CD4-positive, alpha-beta memory T cell (primary cell): Measurements from ENCODE around the gene SEPTIN11. TPM values are rescaled to one million over a fixed set of nuclear protein-coding genes. Genes with fewer than 3 reads are reported as not detected.
A peak's percentile ranks its signal among the peaks of the same experiment; 100 is the strongest.

Experiments used
- CTCF ChIA-PET: fragments of 350-600 bp; sonication (Branson Sonifier 250); formaldehyde crosslinking; loops from one replicate; lab custom pipeline; 2021; ENCODE audit warnings: inconsistent platforms; ENCODE audit not compliant: partially characterized antibody; lab: Charles Lee
- POLR2A ChIA-PET: fragments of 350-600 bp; sonication (Branson Sonifier 250); formaldehyde crosslinking; loops from one replicate; lab custom pipeline; 2021; ENCODE audit not compliant: partially characterized antibody; lab: Charles Lee
- DNase-seq, 5 donors: peaks; one replicate each; pipeline versions ENCODE4 v3.0.0 to v3.0.0-alpha.2; 2020 to 2022; ENCODE audit warnings: mixed read lengths in 1 of 5
- H3K27ac ChIP-seq: one replicate; pipeline ENCODE4 v1.7.0; 2013; ENCODE audit warnings: low read depth, low read length
- H3K27me3 ChIP-seq: 2 replicates; pipeline ENCODE4 v1.7.0; 2013; ENCODE audit warnings: mild to moderate bottlenecking, low read length, moderate library complexity; ENCODE audit not compliant: insufficient read depth
- H3K36me3 ChIP-seq: 2 replicates; pipeline ENCODE4 v1.7.0; 2013; ENCODE audit warnings: mild to moderate bottlenecking, low read length, moderate library complexity; ENCODE audit not compliant: insufficient read depth
- H3K4me1 ChIP-seq: 2 replicates; pipeline ENCODE4 v1.7.0; 2013; ENCODE audit warnings: mild to moderate bottlenecking, low read length, moderate library complexity; ENCODE audit not compliant: insufficient read depth
- H3K4me3 ChIP-seq, 2 donors: one replicate each; pipeline ENCODE4 v1.7.0; 2013; ENCODE audit warnings: low read length in 2 of 2, mild to moderate bottlenecking in 1 of 2
- H3K9me3 ChIP-seq, 2 donors: one replicate each; pipeline ENCODE4 v1.7.0; 2013; ENCODE audit warnings: low read length in 2 of 2, control low read depth in 1 of 2; ENCODE audit not compliant: control insufficient read depth in 1 of 2
- H3K27ac Mint-ChIP-seq, 7 donors: one replicate each; pipeline ENCODE4 v1.8.0; 2020 to 2021; ENCODE audit warnings: mixed read lengths in 7 of 7, mild to moderate bottlenecking in 6 of 7, inconsistent platforms in 3 of 7, moderate library complexity in 3 of 7
- H3K27me3 Mint-ChIP-seq, 2 donors: one replicate each; pipeline ENCODE4 v1.8.0; 2020 to 2021; ENCODE audit warnings: mixed read lengths in 2 of 2
- H3K36me3 Mint-ChIP-seq, 2 donors: one replicate each; pipeline ENCODE4 v1.8.0; 2020 to 2021; ENCODE audit warnings: mixed read lengths in 2 of 2, inconsistent platforms in 1 of 2, mild to moderate bottlenecking in 1 of 2
- H3K4me1 Mint-ChIP-seq, 4 donors: one replicate each; pipeline ENCODE4 v1.8.0; 2020 to 2021; ENCODE audit warnings: mixed read lengths in 4 of 4, mild to moderate bottlenecking in 1 of 4
- H3K4me3 Mint-ChIP-seq, 8 donors: one replicate each; pipeline ENCODE4 v1.8.0; 2020 to 2021; ENCODE audit warnings: mixed read lengths in 8 of 8, mild to moderate bottlenecking in 7 of 8, moderate library complexity in 6 of 8, inconsistent platforms in 3 of 8
- H3K9me3 Mint-ChIP-seq, 8 donors: one replicate each; pipeline ENCODE4 v1.8.0; 2020 to 2021; ENCODE audit warnings: mixed read lengths in 8 of 8, mild to moderate bottlenecking in 5 of 8, inconsistent platforms in 3 of 8, moderate library complexity in 1 of 8
- intact Hi-C: fragments of 100-400 bp; cut with micrococcal nuclease; formaldehyde crosslinking; loops from one replicate; pipeline ENCODE4 v1.15.1; 2023
- polyA plus RNA-seq, 2 donors: library from polyadenylated mRNA; unstranded; fragments of 300-500 nt; fragmentation: Illumina TruSeq; gene quantifications; one replicate each; pipeline ENCODE4 v1.2.3, GENCODE V29; 2021
- total RNA-seq, 2 experiments: library from RNA; stranded (reverse); gene quantifications; one replicate each; pipeline ENCODE4 v1.2.3, GENCODE V29; 2021

Gene SEPTIN11
- total and polyA plus RNA-seq, 4 experiments from 2014 or later = 21.9 to 31.3 (median 27.7) TPM

- H3K9me3 ChIP-seq = no peaks in the 10 kb centered on the region
- intact Hi-C loops = loop anchor here (1.0 to 5.0 kb wide), 7 partner anchors 13 to 163 kb away; partner anchors contain the start of genes CCNG2, SEPTIN11 and SOWAHB
- Mint-ChIP-seq H3K36me3 (peaks cover 14 to 30% of the 10 kb centered on the region in 2 donors), H3K27ac (peak overlapping the region; percentile 83 to 96 (median 90)), H3K27me3 (peaks cover 0 to 1% of the 10 kb centered on the region in 2 donors), H3K4me1 (peaks cover 39 to 65% (median 51%) of the 10 kb centered on the region in 4 donors), H3K9me3 (no peaks in the 10 kb centered on the region), H3K4me3 (peak overlapping the region; percentile 71 to 88 (median 81))
- ChIA-PET CTCF (interaction anchor here (0.7 to 4.4 kb wide), 11 partner anchors 9 to 209 kb away, joined by 3 to 36 read pairs (median 3); no protein-coding TSS in a partner anchor), POLR2A (interaction anchor here (1.0 to 9.5 kb wide), 10 partner anchors 9 to 163 kb away, joined by 3 to 62 read pairs (median 8); partner anchors contain the start of genes CCNG2, CCNI and SEPTIN11)
- H3K4me1 ChIP-seq = peaks cover 64% of the 10 kb centered on the region
- H3K27me3 ChIP-seq = no peaks in the 10 kb centered on the region
- peak; percentile 75 to 89 (median 80) for DNase-seq
- H3K4me3 ChIP-seq = peak overlapping the region in 1 of 2 donors; percentile 5
- H3K36me3 ChIP-seq = no peaks in the 10 kb centered on the region
- no peak overlapping the region for H3K27ac ChIP-seq
Measured at GRCh38 chr4:76993787-76994641, 44.5 kb downstream of the SEPTIN11 start.

GRCh38 chr4:76995776-76996175 lies 46.2 kb downstream of the SEPTIN11 start:
- intact Hi-C loops = loop anchor here (2.0 kb wide), 3 partner anchors 31 to 161 kb away; partner anchors contain the start of gene CCNG2
- peak overlapping the region in 1 of 8 donors; percentile 18 for H3K4me3 Mint-ChIP-seq
- H3K27ac ChIP-seq = no peak overlapping the region
- ChIA-PET POLR2A (interaction anchor here (0.8 to 9.5 kb wide), 4 partner anchors 10 to 98 kb away, joined by 3 to 62 read pairs (median 11); partner anchors contain the start of genes SEPTIN11 and SOWAHB), CTCF (interaction anchor here (0.9 to 4.4 kb wide), 12 partner anchors 9 to 53 kb away, joined by 3 to 36 read pairs (median 4); no protein-coding TSS in a partner anchor)
- peaks cover 49% of the 10 kb centered on the region for H3K4me1 ChIP-seq
- H3K4me3 ChIP-seq = no peak overlapping the region
- peak overlapping the region in 1 of 7 donors; percentile 19 for H3K27ac Mint-ChIP-seq
- peaks cover 16 to 30% of the 10 kb centered on the region in 2 donors for H3K36me3 Mint-ChIP-seq
- no peak for DNase-seq
- no peaks in the 10 kb centered on the region for H3K36me3 ChIP-seq
- H3K9me3 Mint-ChIP-seq = no peaks in the 10 kb centered on the region
- H3K27me3 Mint-ChIP-seq = peaks cover 0 to 1% of the 10 kb centered on the region in 2 donors
- H3K27me3 ChIP-seq = no peaks in the 10 kb centered on the region
- peaks cover 26 to 48% (median 39%) of the 10 kb centered on the region in 4 donors for H3K4me1 Mint-ChIP-seq
- H3K9me3 ChIP-seq = no peaks in the 10 kb centered on the region

GRCh38 chr4:76996445-76996844 lies 46.9 kb downstream of the SEPTIN11 start:
- Mint-ChIP-seq H3K9me3 (no peaks in the 10 kb centered on the region), H3K27me3 (peaks cover 0 to 1% of the 10 kb centered on the region in 2 donors), H3K4me3 (no peak overlapping the region), H3K36me3 (peaks cover 19 to 30% of the 10 kb centered on the region in 2 donors), H3K27ac (no peak overlapping the region), H3K4me1 (peaks cover 21 to 41% (median 33%) of the 10 kb centered on the region in 4 donors)
- Histone ChIP-seq H3K9me3 (no peaks in the 10 kb centered on the region), H3K4me3 (no peak overlapping the region), H3K4me1 (peaks cover 42% of the 10 kb centered on the region), H3K27ac (no peak overlapping the region), H3K27me3 (no peaks in the 10 kb centered on the region), H3K36me3 (no peaks in the 10 kb centered on the region)
- intact Hi-C loops = no loop called here
- ChIA-PET CTCF (interaction anchor here (1.0 to 4.4 kb wide), 8 partner anchors 10 to 52 kb away, joined by 3 to 36 read pairs (median 4); no protein-coding TSS in a partner anchor), POLR2A (interaction anchor here (1.0 to 9.5 kb wide), 3 partner anchors 9 to 99 kb away, joined by 3 to 62 read pairs (median 19); partner anchors contain the start of genes SEPTIN11 and SOWAHB)
- no peak for DNase-seq

GRCh38 chr4:76997077-76997476 lies 47.5 kb downstream of the SEPTIN11 start:
- Histone ChIP-seq H3K27me3 (no peaks in the 10 kb centered on the region), H3K9me3 (no peaks in the 10 kb centered on the region), H3K4me3 (no peak overlapping the region), H3K27ac (no peak overlapping the region), H3K4me1 (peaks cover 36% of the 10 kb centered on the region), H3K36me3 (no peaks in the 10 kb centered on the region)
- Mint-ChIP-seq H3K27me3 (peaks cover 0 to 1% of the 10 kb centered on the region in 2 donors), H3K9me3 (no peaks in the 10 kb centered on the region), H3K36me3 (peaks cover 19 to 30% of the 10 kb centered on the region in 2 donors), H3K4me1 (peaks cover 21 to 37% (median 31%) of the 10 kb centered on the region in 4 donors), H3K27ac (no peak overlapping the region), H3K4me3 (no peak overlapping the region)
- intact Hi-C loops = no loop called here
- ChIA-PET POLR2A (interaction anchor here (9.5 kb wide), 1 partner anchor 9 kb away, joined by 62 read pairs; no protein-coding TSS in a partner anchor), CTCF (interaction anchor here (1.4 to 4.4 kb wide), 5 partner anchors 11 to 49 kb away, joined by 4 to 36 read pairs (median 4); no protein-coding TSS in a partner anchor)
- no peak for DNase-seq

GRCh38 chr4:76997532-76997931 lies 48.0 kb downstream of the SEPTIN11 start:
- Mint-ChIP-seq H3K4me1 (peaks cover 21 to 37% (median 29%) of the 10 kb centered on the region in 4 donors), H3K9me3 (no peaks in the 10 kb centered on the region), H3K27me3 (peaks cover 0 to 1% of the 10 kb centered on the region in 2 donors), H3K4me3 (no peak overlapping the region), H3K36me3 (peaks cover 19 to 30% of the 10 kb centered on the region in 2 donors), H3K27ac (no peak overlapping the region)
- POLR2A ChIA-PET = interaction anchor here (9.5 kb wide), 1 partner anchor 8 kb away, joined by 62 read pairs; no protein-coding TSS in a partner anchor
- intact Hi-C loops = no loop called here
- no peaks in the 10 kb centered on the region for H3K36me3 ChIP-seq
- no peaks in the 10 kb centered on the region for H3K27me3 ChIP-seq
- DNase-seq = no peak
- CTCF ChIA-PET = no interaction called here
- no peak overlapping the region for H3K27ac ChIP-seq
- no peaks in the 10 kb centered on the region for H3K9me3 ChIP-seq
- H3K4me1 ChIP-seq = peaks cover 31% of the 10 kb centered on the region
- H3K4me3 ChIP-seq = no peak overlapping the region

GRCh38 chr4:76998251-76998901 lies 48.8 kb downstream of the SEPTIN11 start:
- no peak for DNase-seq
- H3K36me3 ChIP-seq = no peaks in the 10 kb centered on the region
- CTCF ChIA-PET = no interaction called here
- no peak overlapping the region for H3K27ac Mint-ChIP-seq
- H3K4me1 ChIP-seq = peaks cover 23% of the 10 kb centered on the region
- no peaks in the 10 kb centered on the region for H3K27me3 Mint-ChIP-seq
- POLR2A ChIA-PET = no interaction called here
- H3K4me3 ChIP-seq = no peak overlapping the region
- no peaks in the 10 kb centered on the region for H3K9me3 ChIP-seq
- no peaks in the 10 kb centered on the region for H3K9me3 Mint-ChIP-seq
- no peaks in the 10 kb centered on the region for H3K27me3 ChIP-seq
- H3K4me3 Mint-ChIP-seq = no peak overlapping the region
- peaks cover 21 to 30% of the 10 kb centered on the region in 2 donors for H3K36me3 Mint-ChIP-seq
- intact Hi-C loops = no loop called here
- H3K27ac ChIP-seq = no peak overlapping the region
- peaks cover 18 to 34% (median 24%) of the 10 kb centered on the region in 4 donors for H3K4me1 Mint-ChIP-seq
